ENCODE results near the gene BEND6. TPM values are rescaled to one million over a fixed set of nuclear protein-coding genes. Genes with fewer than 3 reads are reported as not detected.
"Not testable (repeated sequence)": the region's sequence is repeated elsewhere in the genome, so short reads cannot be mapped to it uniquely, and the experiment has no call there.

The BEND6 gene
- total RNA-seq, 1 donor from 2014 or later = 0.16 TPM

DNA sequence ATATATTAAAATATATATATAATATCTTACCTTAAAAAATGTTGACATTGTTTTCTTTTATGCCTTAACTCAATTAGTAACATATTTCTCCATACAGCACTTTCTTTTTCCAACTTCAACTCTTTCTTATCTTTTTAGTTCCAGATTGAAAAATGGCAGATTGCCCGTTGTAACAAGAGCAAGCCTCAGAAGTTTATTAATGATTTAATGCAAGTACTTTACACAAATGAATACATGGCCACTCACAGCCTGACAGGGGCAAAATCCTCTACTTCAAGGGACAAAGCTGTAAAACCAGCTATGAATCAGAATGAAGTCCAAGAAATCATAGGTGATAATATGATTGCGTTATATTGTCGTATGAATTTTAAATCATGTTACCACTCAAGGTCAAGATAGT, 62.2 kb downstream of the BEND6 start:
- ATAC-seq (ENCODE audit: poor library complexity) (no peak), DNase-seq (no peak)
- intact Hi-C loops (cut with DNase I) = no loop called here

DNA sequence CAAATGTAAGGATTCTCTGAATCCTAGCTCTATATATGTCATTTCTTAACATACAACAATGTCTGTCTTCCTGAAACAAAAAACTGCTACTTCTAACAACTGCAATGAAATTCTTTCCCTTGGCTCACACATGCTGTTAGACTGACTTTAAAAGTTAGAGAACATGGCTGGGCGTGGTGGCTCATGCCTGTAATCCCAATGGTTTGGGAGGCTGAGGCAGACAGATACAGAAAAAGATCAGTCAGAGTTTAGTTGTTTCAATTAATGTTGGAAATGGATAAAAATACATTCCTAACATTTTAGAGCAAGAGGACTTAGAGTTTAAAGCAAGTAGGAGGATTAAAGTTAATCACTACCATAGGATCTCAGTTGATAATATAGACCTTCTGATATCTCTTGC, 62.9 kb downstream of the BEND6 start:
- no peak for DNase-seq
- ATAC-seq (ENCODE audit: poor library complexity) = no peak
- intact Hi-C loops (cut with DNase I) = no loop called here

GRCh38 chr6:57019434-57019833, 64.5 kb downstream of the BEND6 start:
- intact Hi-C loops (cut with DNase I) = no loop called here
- DNase-seq (no peak), ATAC-seq (ENCODE audit: poor library complexity) (no peak)

DNA sequence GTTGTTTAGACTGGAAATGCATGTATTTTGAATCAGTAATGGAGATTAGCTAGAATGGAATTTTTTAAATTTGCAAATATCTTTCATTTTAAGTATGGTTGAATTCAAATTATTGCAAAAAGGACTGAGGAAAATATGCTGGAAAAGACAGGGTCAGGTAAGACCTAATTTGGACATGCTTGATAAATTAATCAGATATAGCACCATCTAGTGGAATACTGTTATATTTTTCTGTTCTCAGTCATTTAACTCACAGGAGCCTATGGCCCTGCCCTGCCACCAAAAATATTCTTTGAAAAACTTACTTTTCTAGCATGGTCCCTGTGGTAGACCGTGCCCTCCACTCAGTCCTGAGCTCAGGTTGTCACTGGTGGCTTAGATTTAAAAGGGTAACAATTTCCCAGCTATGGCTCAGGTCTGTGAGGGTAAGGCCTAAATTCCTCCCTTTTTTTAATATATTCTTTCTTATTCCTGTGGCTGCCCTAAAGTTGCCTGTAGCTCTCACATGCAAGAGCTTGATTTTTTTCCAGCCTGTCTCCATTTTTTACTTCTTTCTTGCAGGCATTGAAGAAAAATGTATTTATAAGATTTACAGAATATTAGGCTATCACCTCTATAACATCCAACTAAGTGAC, 66.3 kb downstream of the BEND6 start:
- intact Hi-C loops (cut with DNase I) = loop anchor here (5.0 kb wide), 1 partner anchor 114 kb away; no protein-coding TSS in a partner anchor
- no peak for DNase-seq
- peak; percentile 65 for ATAC-seq (ENCODE audit: poor library complexity)

- DNase-seq (no peak), ATAC-seq (ENCODE audit: poor library complexity) (no peak)
- intact Hi-C loops (cut with DNase I) = loop anchor here (5.0 kb wide), 1 partner anchor 117 kb away; no protein-coding TSS in a partner anchor
Observed at GRCh38 chr6:57024321-57024720, 69.4 kb downstream of the BEND6 start.

DNA sequence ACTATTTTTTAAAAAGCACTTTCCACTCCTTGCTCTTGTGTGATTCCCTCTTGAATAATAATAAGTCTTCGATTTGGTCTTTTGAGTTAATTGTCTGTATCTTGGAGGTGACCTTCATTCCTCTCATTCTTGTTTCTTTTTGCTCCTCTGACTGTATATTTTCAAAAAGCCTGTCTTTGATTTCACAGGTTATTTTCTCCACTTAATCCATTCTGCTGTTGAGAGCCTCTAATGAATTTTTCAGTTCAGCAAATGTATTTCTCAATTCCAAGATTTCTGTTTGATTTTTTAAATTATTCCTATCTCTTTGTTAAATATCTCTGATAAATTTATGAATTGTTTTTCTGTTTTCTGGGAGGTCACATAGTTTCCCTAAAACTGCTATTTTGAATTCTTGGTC, 69.9 kb downstream of the BEND6 start:
- intact Hi-C loops (cut with DNase I) = loop anchor here (5.0 kb wide), 1 partner anchor 117 kb away; no protein-coding TSS in a partner anchor
- DNase-seq (no peak), ATAC-seq (ENCODE audit: poor library complexity) (no peak)

- DNase-seq = no peak
- no peak for ATAC-seq (ENCODE audit: poor library complexity)
- intact Hi-C loops (cut with DNase I) = no loop called here
Observed at GRCh38 chr6:57026001-57026400, 71.1 kb downstream of the BEND6 start.

- intact Hi-C loops (cut with DNase I) = no loop called here
- DNase-seq = no peak
- ATAC-seq (ENCODE audit: poor library complexity) = no peak
Observed at GRCh38 chr6:57027301-57027700, 72.4 kb downstream of the BEND6 start.

GRCh38 chr6:57029213-57029612, 74.3 kb downstream of the BEND6 start:
- intact Hi-C loops (cut with DNase I) = no loop called here
- DNase-seq (no peak), ATAC-seq (ENCODE audit: poor library complexity) (no peak)

DNA sequence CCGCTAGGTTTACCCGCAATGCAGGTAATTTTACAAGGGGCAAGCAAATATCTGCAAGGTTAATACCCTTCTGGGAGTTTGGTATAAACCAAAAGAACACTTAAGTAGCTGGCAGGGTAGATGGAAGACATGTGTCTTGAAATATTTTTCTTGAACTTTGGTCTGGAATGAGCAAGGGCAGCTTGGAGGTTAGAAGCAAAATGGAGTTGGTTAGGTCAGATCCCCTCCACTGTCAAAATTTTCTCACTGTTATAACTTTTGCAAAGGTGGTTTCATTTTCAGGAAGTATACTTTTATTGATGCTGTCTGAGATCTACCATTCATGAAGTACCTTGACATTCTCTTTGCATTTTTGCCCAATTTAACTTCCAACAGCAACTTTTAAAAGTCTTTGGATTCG, 78.3 kb downstream of the BEND6 start:
- ATAC-seq (ENCODE audit: poor library complexity) = no peak
- intact Hi-C loops (cut with DNase I) = no loop called here
- no peak for DNase-seq

DNA sequence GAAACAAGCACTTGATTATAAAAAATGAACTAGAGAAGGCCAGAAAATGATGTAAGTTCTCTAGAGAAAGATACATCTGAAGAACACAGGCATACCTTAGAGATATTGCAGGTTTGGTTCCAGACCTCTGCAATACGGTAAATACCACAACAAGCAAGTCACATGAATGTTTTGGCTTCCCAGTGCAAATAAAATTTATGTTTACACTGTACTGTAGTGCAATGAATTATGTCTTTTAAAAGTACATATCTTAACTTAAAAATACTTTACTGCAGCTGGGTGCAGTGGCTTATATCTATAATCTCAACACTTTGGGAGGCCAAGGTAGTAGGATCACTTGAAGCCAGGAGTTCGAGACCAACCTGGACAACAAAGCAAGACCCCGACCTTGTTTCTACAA, 80.6 kb downstream of the BEND6 start:
- intact Hi-C loops (cut with DNase I) = no loop called here
- DNase-seq (no peak), ATAC-seq (ENCODE audit: poor library complexity) (no peak)

- ATAC-seq (ENCODE audit: poor library complexity) (no peak), DNase-seq (no peak)
- intact Hi-C loops (cut with DNase I) = no loop called here
Observed at GRCh38 chr6:57038906-57039305, 84.0 kb downstream of the BEND6 start.

DNA sequence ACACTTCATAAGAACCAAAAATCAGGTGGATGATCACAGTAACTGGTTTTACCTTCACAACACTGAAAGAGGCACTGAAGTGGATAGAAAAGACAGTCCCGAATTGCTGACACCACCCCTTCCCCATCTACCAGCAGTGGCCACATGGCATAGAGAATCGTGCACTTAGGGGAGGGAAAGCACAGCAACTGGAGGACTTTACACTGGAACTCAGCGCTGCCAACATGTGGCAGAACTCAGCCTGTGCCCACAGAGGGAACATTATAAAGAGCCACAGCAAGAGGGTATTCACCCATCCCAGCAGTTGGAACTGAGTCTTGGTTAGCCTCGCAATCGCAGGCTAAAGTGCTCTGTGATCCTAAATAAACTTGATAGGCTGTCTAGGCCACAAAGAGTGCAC, 85.1 kb downstream of the BEND6 start:
- intact Hi-C loops (cut with DNase I) = no loop called here
- no peak for ATAC-seq (ENCODE audit: poor library complexity)
- DNase-seq = no peak

DNA sequence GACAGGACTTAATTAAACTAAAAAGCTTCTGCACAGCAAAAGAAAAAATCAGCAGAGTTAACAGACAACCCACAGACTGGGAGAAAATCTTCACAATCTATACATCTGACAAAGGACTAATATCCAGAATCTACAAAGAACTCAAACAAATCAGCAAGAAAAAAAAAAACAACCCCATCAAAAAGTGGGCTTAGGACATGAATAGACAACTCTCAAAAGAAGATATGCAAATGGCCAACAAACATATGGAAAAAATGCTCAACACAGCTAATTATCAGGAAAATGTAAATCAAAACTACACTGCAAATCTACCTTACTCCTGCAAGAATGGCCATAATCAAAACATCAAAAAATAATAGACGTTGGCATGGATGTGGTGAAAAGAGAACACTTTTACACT, 89.2 kb downstream of the BEND6 start:
- intact Hi-C loops (cut with DNase I); DNase-seq; ATAC-seq (ENCODE audit: poor library complexity): not testable (repeated sequence)

DNA sequence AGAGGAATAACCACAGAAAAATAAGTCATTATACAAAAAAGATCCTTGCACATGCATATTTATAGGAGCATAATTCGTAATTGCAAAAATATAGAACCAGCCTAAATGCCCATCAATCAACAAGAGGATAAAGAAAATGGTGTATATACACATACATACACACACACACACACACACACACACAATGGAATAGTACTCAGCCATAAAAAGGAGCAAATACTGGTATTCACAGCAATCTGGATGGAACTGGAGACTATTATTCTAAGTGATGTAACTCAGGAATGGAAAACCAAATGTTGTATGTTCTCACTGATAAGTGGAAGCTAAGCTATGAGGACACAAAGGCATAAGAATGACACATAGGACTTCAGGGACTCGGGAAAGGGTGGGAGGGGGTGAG, 89.7 kb downstream of the BEND6 start:
- intact Hi-C loops (cut with DNase I) = no loop called here
- DNase-seq (no peak), ATAC-seq (ENCODE audit: poor library complexity) (no peak)

- intact Hi-C loops (cut with DNase I) = not testable (repeated sequence)
- peak; percentile 94 for DNase-seq
- peak; percentile 100 for ATAC-seq (ENCODE audit: poor library complexity)
Observed at GRCh38 chr6:57046332-57047256, 91.7 kb downstream of the BEND6 start, which contains the start of gene KIAA1586. KIAA1586 (plus strand) TSS chr6:57046693; CDS start chr6:57046756, 63 bp downstream.

GRCh38 chr6:57047257-57047585, 92.3 kb downstream of the BEND6 start:
- DNase-seq; intact Hi-C loops (cut with DNase I); ATAC-seq (ENCODE audit: poor library complexity): not testable (repeated sequence)

DNA sequence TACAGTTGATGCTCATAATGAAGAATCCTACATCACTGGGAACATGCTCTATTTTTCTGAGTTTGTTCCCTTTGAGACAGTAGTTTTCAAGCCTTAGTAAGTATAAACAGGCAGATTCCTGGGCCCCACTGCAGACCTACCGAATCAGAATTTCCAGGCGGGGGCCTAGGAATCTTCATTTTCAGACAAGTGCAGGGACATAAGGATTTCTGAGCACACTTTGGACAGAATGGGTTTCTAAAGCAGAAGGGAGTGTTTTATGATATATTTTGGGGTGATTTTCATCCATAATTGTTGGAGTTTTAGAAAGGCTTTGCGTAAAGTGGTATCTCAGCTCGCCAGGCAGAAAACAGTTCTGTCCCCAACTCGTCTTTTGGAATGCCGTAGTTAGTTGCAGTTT, 93.0 kb downstream of the BEND6 start:
- intact Hi-C loops (cut with DNase I); ATAC-seq (ENCODE audit: poor library complexity); DNase-seq: not testable (repeated sequence)

DNA sequence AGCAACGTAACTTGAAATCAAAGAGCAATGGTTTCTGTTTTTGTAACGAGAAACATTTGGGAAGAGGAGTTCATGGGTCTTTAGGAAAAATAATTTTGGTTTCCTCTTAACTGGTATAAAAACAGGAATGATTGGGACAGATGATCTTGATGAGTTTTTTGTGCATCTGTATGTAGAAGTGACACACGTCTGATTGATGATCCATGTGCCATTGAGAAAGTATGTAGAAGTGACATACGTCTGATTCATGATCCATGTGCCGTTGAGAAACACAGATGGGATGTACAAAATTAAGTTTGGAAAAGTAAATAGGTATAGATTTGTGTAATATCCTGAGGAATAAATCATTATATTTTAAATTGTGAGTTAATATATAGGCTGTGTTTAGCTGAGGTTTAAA, 93.7 kb downstream of the BEND6 start:
- DNase-seq (no peak), ATAC-seq (ENCODE audit: poor library complexity) (no peak)
- intact Hi-C loops (cut with DNase I) = no loop called here

- DNase-seq (no peak), ATAC-seq (ENCODE audit: poor library complexity) (no peak)
- intact Hi-C loops (cut with DNase I) = no loop called here
Observed at GRCh38 chr6:57063847-57064246, 108.9 kb downstream of the BEND6 start.

Data from Right ventricle myocardium superior (tissue), 1 donor.